Measurements from ENCODE around the gene SAMD5.

The SAMD5 gene

GRCh38 chr6:147570681-147571080 lies 62.2 kb downstream of the SAMD5 start:
- in situ Hi-C loops (cut with HindIII; ENCODE audit: low sequenced_read_pairs): no loop called here
- no peak overlapping the region for H3K4me3 ChIP-seq (ENCODE audit: low read depth, low read length)
- no peak for TF ChIP-seq CTCF (IDR thresholded peaks at IDR 0.05; ENCODE audit: low read depth, low read length)
- no peak for DNase-seq (ENCODE audit: low read depth, low spot score)

GRCh38 chr6:147577488-147577887 lies 69.0 kb downstream of the SAMD5 start:
- no peak for DNase-seq (ENCODE audit: low read depth, low spot score)
- in situ Hi-C loops (cut with HindIII; ENCODE audit: low sequenced_read_pairs): no loop called here
- no peak overlapping the region for H3K4me3 ChIP-seq (ENCODE audit: low read depth, low read length)
- no peak for TF ChIP-seq CTCF (IDR thresholded peaks at IDR 0.05; ENCODE audit: low read depth, low read length)

- no peak for TF ChIP-seq CTCF (IDR thresholded peaks at IDR 0.05; ENCODE audit: low read depth, low read length)
- DNase-seq (ENCODE audit: low read depth, low spot score): no peak
- no peak overlapping the region for H3K4me3 ChIP-seq (ENCODE audit: low read depth, low read length)
- in situ Hi-C loops (cut with HindIII; ENCODE audit: low sequenced_read_pairs): no loop called here
Measured at GRCh38 chr6:147578159-147578558, 69.7 kb downstream of the SAMD5 start.

- TF ChIP-seq CTCF (IDR thresholded peaks at IDR 0.05; ENCODE audit: low read depth, low read length): no peak
- no peak for DNase-seq (ENCODE audit: low read depth, low spot score)
- H3K4me3 ChIP-seq (ENCODE audit: low read depth, low read length): no peak overlapping the region
- in situ Hi-C loops (cut with HindIII; ENCODE audit: low sequenced_read_pairs): no loop called here
Measured at GRCh38 chr6:147578883-147579282, 70.4 kb downstream of the SAMD5 start.

- no peak overlapping the region for H3K4me3 ChIP-seq (ENCODE audit: low read depth, low read length)
- in situ Hi-C loops (cut with HindIII; ENCODE audit: low sequenced_read_pairs): no loop called here
- no peak for TF ChIP-seq CTCF (IDR thresholded peaks at IDR 0.05; ENCODE audit: low read depth, low read length)
- no peak for DNase-seq (ENCODE audit: low read depth, low spot score)
Measured at GRCh38 chr6:147579667-147580066, 71.2 kb downstream of the SAMD5 start.

- no peak overlapping the region for H3K4me3 ChIP-seq (ENCODE audit: low read depth, low read length)
- DNase-seq (ENCODE audit: low read depth, low spot score): no peak
- in situ Hi-C loops (cut with HindIII; ENCODE audit: low sequenced_read_pairs): no loop called here
- TF ChIP-seq CTCF (IDR thresholded peaks at IDR 0.05; ENCODE audit: low read depth, low read length): no peak
Measured at GRCh38 chr6:147582991-147583390, 74.5 kb downstream of the SAMD5 start.

- in situ Hi-C loops (cut with HindIII; ENCODE audit: low sequenced_read_pairs): no loop called here
- no peak for DNase-seq (ENCODE audit: low read depth, low spot score)
- no peak for TF ChIP-seq CTCF (IDR thresholded peaks at IDR 0.05; ENCODE audit: low read depth, low read length)
- no peak overlapping the region for H3K4me3 ChIP-seq (ENCODE audit: low read depth, low read length)
Measured at GRCh38 chr6:147585256-147585655, 76.8 kb downstream of the SAMD5 start.
